Keratinocyte (primary cell): ENCODE measurements around the gene HABP4.

Source experiments
- CTCF ChIP-seq, 3 experiments: IDR thresholded peaks in 1 of 3; conservative IDR thresholded peaks in 1 of 3; optimal IDR thresholded peaks in 1 of 3; 2 replicates in 2 of 3; 3 replicates in 1 of 3; pipeline versions ENCODE3 to v1.5.1; 2011; ENCODE audit warnings: low read length in 3 of 3, mild to moderate bottlenecking in 3 of 3, moderate library complexity in 2 of 3, control low read depth in 1 of 3, inconsistent platforms in 1 of 3; ENCODE audit not compliant: insufficient read depth in 2 of 3; ENCODE audit errors: extremely low read depth in 1 of 3
- EZH2 ChIP-seq: IDR thresholded peaks from one replicate; pipeline ENCODE4 v1.6.1; 2012; ENCODE audit warnings: inconsistent platforms, mild to moderate bottlenecking, low read length, moderate library complexity

GRCh38 chr9:96485280-96485679 lies 35.3 kb downstream of the HABP4 start:
- TF ChIP-seq CTCF (optimal IDR thresholded peaks at IDR 0.05 in 1 of 3, IDR thresholded peaks at IDR 0.05 in 1 of 3, conservative IDR thresholded peaks at IDR 0.05 in 1 of 3; ENCODE audit: extremely low read depth in 1 of 3, insufficient read depth in 2 of 3, low read length in 3 of 3) (no peak), EZH2 (no peak)
